Placental epithelial cell (primary cell): Measurements from ENCODE around the gene ANKRD53. TPM values are rescaled to one million over a fixed set of nuclear protein-coding genes. Genes with fewer than 3 reads are reported as not detected.

Experiments used
- small RNA-seq: library from RNA; depleted of rRNA; stranded (forward); fragments of <200 nt; gene quantifications from one replicate; pipeline ENCODE3, GENCODE V24; 2012
- total RNA-seq: library from RNA; depleted of rRNA; stranded (reverse); fragments of >200 nt; gene quantifications from 2 replicates; pipeline ENCODE4 v1.2.3, GENCODE V29; 2012

Gene ANKRD53, protein sequence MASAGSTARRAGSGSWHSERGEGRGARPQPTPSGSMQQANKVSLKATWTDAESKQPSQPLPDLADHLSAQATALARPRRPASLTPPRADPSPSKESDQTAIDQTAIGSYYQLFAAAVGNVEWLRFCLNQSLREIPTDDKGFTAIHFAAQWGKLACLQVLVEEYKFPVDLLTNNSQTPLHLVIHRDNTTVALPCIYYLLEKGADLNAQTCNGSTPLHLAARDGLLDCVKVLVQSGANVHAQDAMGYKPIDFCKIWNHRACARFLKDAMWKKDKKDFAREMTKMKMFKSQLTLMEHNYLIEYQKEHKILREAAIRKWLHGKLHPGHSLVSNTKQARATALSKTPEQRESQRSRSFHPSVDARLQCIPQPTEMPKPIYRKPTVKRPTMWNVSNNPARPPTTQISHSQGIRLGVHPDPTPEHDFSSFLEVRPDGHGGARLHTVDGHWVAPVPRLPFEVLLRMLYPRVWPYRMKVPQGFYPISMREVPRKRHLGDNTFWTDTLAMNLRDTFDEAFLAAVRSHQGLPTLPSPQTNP
- 0.65 and 1.6 TPM in 2 replicates for total RNA-seq

DNA sequence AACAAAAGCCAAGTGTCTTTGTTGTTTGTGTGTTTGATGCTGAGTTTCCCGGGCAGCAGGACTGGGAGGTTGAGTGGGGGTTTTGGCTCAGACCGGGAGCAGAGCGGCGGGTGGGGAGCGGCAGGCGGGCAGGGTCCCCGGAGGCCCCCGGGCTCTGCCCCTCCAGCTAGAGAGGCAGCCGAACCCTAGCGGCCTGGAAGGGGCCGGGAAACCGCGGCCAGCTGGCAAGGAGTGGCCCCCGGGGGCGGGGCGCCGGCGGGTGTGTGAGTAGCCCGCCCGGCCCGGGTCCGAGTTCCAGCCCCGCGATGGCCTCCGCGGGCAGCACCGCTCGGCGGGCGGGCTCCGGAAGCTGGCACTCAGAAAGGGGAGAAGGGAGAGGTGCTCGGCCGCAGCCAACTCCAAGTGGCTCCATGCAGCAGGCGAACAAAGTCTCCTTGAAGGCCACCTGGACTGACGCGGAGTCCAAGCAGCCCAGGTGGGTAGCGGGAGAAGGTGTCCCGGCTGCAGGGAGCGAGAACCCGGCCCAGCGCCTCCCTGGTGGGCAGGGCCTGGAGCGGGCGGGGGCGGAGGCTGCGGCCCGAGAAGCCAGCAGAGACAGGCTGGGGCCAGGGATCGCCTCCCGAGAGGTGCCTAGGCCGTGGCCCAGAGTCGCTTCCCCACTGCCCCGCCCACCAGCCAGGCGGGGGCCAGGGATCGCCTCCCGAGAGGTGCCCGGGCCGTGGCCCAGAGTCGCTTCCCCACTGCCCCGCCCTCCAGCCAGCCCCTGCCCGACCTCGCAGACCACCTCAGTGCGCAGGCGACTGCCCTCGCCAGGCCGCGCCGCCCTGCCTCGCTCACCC, at the start of gene ANKRD53:
ANKRD53 (plus strand) TSS at position 290 of the 839 bp plus-strand sequence; CDS start at position 306, 16 bp downstream.

DNA sequence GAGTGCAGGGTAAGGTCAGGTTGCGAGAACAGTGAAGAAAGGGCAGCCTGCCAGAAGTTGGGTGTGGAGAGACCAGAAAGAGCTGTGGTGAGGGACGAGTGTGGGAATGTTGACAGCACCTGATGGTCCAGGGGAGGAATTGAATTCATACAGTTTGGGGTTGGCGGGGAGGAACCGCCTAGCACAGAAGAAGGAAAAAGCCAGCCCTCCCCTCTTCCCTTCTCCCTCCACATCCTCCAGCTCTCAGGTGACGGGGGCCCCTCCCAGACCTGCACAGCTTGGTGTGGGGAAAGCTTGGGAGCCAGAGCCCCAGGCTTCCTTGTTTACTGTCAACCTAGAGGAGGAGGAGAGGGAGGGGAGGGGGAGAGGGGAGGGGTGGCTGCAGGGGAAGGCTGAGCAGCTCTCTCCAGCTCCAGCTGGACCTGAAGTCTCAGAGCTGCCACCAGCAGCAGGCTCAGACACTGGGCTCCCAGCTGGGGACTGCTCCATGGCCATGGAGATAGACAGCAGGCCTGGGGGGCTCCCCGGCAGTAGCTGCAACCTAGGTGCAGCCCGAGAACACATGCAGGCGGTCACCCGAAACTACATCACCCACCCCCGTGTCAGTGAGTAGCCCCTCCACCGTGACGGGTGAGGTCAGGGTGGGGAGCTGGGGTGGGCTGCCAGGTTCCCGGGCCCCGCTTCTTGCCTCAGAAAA, 42.8 kb upstream of the ANKRD53 start, which contains the start of gene ATP6V1B1:
ATP6V1B1 (plus strand) TSS at position 433 of the 697 bp plus-strand sequence; CDS start at position 488, 55 bp downstream.

DNA sequence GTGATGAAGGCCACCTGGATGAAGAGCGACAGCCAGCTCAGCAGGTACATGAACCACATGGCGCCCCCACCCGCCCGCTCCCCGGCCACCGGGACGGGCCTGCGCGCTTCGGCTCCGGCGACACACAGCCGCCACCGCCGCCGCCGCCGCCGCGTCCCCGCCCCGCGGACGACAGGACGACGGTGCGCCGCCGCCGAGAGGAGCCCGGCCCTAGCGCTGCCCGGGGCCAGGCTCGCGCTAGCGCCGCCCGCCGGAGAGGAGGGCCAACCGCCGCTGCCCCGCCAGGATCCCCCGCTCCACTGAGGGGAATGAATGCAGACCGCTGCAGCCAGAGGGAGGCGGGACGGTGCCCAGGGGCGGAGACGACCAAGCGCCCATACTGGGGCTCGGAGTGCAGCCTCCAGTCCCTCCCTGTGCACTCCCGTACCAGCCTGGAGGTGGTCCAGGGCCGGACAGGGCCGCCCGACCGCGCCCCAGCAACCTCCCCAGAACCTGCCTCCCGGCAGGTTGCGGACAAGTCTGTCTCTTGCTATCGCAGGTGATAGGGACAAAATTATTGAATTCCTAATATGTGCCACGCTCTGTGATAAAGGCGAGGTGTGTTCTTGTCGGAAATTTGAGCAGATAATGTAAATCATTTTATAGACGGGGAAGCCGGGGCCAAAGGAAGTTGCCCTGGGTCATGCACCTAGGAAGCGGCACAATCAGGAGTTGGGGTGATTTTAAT, 16.4 kb downstream of the ANKRD53 start, which contains the start of gene TEX261:
TEX261 (minus strand) TSS at position 175 of the 727 bp plus-strand sequence; CDS start at position 59, 116 bp downstream.

Small RNA genes lying within 50 kb of the gene (small RNA-seq; reads per million reads assigned to genes)
- gene RN7SL160P = not detected

Other genes starting within 250 kb of the ANKRD53 start
- not detected in 2 replicates for gene ADD2, start 210.4 kb upstream of the ANKRD53 start, total RNA-seq
- gene FIGLA, start 188.0 kb upstream of the ANKRD53 start, total RNA-seq = not detected in 2 replicates
- gene CLEC4F, start 158.0 kb upstream of the ANKRD53 start, total RNA-seq = not detected in 2 replicates
- gene CD207, start 142.8 kb upstream of the ANKRD53 start, total RNA-seq = not detected in 2 replicates
- 0.39 and 0.76 TPM in 2 replicates for gene VAX2, start 78.1 kb upstream of the ANKRD53 start, total RNA-seq
- gene ATP6V1B1, start 42.7 kb upstream of the ANKRD53 start, total RNA-seq = not detected in 2 replicates
- gene TEX261, start 16.2 kb downstream of the ANKRD53 start, total RNA-seq = 14.9 and 29.6 TPM in 2 replicates
- gene NAGK, start 90.0 kb downstream of the ANKRD53 start, total RNA-seq = 71.1 and 76.9 TPM in 2 replicates
- 13.6 and 29.8 TPM in 2 replicates for gene MCEE, start 151.6 kb downstream of the ANKRD53 start, total RNA-seq
- gene MPHOSPH10, start 152.0 kb downstream of the ANKRD53 start, total RNA-seq = 14.9 and 21.6 TPM in 2 replicates
- 0.98 and 2.4 TPM in 2 replicates for gene PAIP2B, start 248.5 kb downstream of the ANKRD53 start, total RNA-seq